SK-N-SH (cell line): Measurements from ENCODE around the gene TRPV2. TPM values are rescaled to one million over a fixed set of nuclear protein-coding genes. Genes with fewer than 3 reads are reported as not detected.

ENCODE experiments used
- ELF1 ChIP-seq: IDR thresholded peaks from 2 replicates; pipeline ENCODE4 v1.4.0; 2012
- MEF2A ChIP-seq: IDR thresholded peaks from 2 replicates; pipeline ENCODE4 v1.4.0; 2012; ENCODE audit warnings: low read depth, borderline replicate concordance
- RAD21 ChIP-seq: IDR thresholded peaks from 2 replicates; pipeline ENCODE4 v1.6.1; 2012; ENCODE audit warnings: mild to moderate bottlenecking, low read length
- RFX5 ChIP-seq: IDR thresholded peaks from 2 replicates; pipeline ENCODE4 v1.6.1; 2012; ENCODE audit warnings: mild to moderate bottlenecking, improper control_type of control experiment, low read length
- SIN3A ChIP-seq: IDR thresholded peaks from 2 replicates; pipeline ENCODE4 v1.6.1; 2012; ENCODE audit warnings: low read depth, mild to moderate bottlenecking, low read length, moderate library complexity, borderline replicate concordance
- TCF12 ChIP-seq: IDR thresholded peaks from 2 replicates; pipeline ENCODE4 v1.4.0; 2012
- polyA plus RNA-seq, 3 experiments: library from polyadenylated mRNA; depleted of rRNA; stranded (reverse); fragments of >200 nt; gene quantifications; 2 replicates each; pipeline ENCODE4 v1.2.3, GENCODE V29; 2012
- small RNA-seq, 7 experiments: library from RNA; depleted of rRNA; stranded (forward); fragments of <200 nt; gene quantifications; one replicate each; pipeline ENCODE3, GENCODE V24; 2012
- TF ChIP-seq, protein P1 (sequence below): fragments of 200-600 bp; sonication (generic); IDR thresholded peaks from 2 replicates; pipeline ENCODE4 v1.6.1; 2017; ENCODE audit warnings: antibody characterized with exemption, mild to moderate bottlenecking, moderate library complexity
- TF ChIP-seq, protein P2 (sequence below): IDR thresholded peaks from 2 replicates; pipeline ENCODE4 v1.4.0; 2012; ENCODE audit warnings: low read depth
- TF ChIP-seq, protein P3 (sequence below): IDR thresholded peaks from 2 replicates; pipeline ENCODE4 v1.4.0; 2012; ENCODE audit warnings: low read depth, borderline replicate concordance

The TRPV2 gene
- polyA plus RNA-seq, 1 of the 3 experiments (the other 2 are of a cell fraction), result 11.0 TPM

DNA sequence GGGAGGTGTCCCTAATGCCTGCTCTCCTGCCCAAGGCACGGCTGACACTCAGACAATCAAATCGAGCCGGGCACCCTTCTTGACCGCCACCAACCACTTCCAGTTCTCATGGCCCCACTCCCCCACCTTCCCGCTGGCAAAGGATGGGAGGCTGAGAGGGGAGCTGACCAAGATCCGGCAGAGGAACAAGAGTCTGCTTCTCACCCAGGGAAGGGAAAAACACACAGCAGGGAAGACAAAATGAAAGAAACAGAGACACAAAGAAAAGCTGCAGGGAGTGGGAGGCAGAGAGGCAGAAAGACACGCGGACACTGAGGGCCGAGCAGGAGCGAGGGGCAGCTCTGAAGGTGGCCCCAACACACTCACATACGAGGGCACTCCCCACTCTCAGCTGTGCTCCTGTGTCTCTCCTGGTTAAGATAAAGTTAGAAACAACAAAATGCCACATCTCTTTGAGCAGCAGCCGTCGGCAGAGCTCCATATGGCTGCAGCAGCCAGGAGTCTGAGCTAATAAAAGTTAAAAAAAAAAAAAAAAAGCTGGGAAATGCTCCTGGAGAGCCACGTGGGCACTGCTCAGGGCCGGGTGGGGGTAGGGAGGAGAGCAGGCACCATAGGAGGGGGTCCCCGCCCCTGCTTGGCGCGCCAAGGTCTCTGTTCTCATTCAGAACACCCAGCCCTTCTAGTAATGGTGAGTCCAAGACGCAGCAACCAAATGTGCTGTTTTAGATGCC is 69.2 kb downstream of the TRPV2 start (continued):
- TF ChIP-seq, protein P1, sequence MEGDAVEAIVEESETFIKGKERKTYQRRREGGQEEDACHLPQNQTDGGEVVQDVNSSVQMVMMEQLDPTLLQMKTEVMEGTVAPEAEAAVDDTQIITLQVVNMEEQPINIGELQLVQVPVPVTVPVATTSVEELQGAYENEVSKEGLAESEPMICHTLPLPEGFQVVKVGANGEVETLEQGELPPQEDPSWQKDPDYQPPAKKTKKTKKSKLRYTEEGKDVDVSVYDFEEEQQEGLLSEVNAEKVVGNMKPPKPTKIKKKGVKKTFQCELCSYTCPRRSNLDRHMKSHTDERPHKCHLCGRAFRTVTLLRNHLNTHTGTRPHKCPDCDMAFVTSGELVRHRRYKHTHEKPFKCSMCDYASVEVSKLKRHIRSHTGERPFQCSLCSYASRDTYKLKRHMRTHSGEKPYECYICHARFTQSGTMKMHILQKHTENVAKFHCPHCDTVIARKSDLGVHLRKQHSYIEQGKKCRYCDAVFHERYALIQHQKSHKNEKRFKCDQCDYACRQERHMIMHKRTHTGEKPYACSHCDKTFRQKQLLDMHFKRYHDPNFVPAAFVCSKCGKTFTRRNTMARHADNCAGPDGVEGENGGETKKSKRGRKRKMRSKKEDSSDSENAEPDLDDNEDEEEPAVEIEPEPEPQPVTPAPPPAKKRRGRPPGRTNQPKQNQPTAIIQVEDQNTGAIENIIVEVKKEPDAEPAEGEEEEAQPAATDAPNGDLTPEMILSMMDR, result no peak
- TF ChIP-seq TCF12 (no peak), RAD21 (no peak), RFX5 (no peak), MEF2A (no peak), ELF1 (no peak), SIN3A (no peak)
- TF ChIP-seq, protein P2, sequence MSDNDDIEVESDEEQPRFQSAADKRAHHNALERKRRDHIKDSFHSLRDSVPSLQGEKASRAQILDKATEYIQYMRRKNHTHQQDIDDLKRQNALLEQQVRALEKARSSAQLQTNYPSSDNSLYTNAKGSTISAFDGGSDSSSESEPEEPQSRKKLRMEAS, result no peak
- TF ChIP-seq, protein P3, sequence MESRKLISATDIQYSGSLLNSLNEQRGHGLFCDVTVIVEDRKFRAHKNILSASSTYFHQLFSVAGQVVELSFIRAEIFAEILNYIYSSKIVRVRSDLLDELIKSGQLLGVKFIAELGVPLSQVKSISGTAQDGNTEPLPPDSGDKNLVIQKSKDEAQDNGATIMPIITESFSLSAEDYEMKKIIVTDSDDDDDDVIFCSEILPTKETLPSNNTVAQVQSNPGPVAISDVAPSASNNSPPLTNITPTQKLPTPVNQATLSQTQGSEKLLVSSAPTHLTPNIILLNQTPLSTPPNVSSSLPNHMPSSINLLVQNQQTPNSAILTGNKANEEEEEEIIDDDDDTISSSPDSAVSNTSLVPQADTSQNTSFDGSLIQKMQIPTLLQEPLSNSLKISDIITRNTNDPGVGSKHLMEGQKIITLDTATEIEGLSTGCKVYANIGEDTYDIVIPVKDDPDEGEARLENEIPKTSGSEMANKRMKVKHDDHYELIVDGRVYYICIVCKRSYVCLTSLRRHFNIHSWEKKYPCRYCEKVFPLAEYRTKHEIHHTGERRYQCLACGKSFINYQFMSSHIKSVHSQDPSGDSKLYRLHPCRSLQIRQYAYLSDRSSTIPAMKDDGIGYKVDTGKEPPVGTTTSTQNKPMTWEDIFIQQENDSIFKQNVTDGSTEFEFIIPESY, result no peak
- TF ChIP-seq, all 33 proteins: peak for 0

Small RNA genes lying within 50 kb of the gene (small RNA-seq; reads per million reads assigned to genes)
- gene SNORD49A (0 reads per million in 7 experiments), gene SNORD65 (0 reads per million in 7 experiments)

Other genes with a start within 250 kb of the TRPV2 start
- 42.1 and 43.0 TPM in 2 replicates for gene NCOR1, start 200.0 kb upstream of the TRPV2 start, polyA plus RNA-seq (2012; rRNA removed)
- gene PIGL, start 198.4 kb upstream of the TRPV2 start, polyA plus RNA-seq (2012; rRNA removed), result 34.0 and 58.0 TPM in 2 replicates
- 92.3 and 97.7 TPM in 2 replicates for gene CENPV, start 62.1 kb upstream of the TRPV2 start, polyA plus RNA-seq (2012; rRNA removed)
- gene UBB, start 34.5 kb upstream of the TRPV2 start, polyA plus RNA-seq (2012; rRNA removed), result 2,465 and 2,693 TPM in 2 replicates
- 1.2 and 1.3 TPM in 2 replicates for gene LRRC75A, start 76.6 kb downstream of the TRPV2 start, polyA plus RNA-seq (2012; rRNA removed)
- 6.1 and 6.6 TPM in 2 replicates for gene ZNF287, start 153.6 kb downstream of the TRPV2 start, polyA plus RNA-seq (2012; rRNA removed)
- 0.92 and 0.93 TPM in 2 replicates for gene ZNF624, start 238.3 kb downstream of the TRPV2 start, polyA plus RNA-seq (2012; rRNA removed)